GM12878 (cell line): Measurements from ENCODE around the gene MXI1. TPM values are rescaled to one million over a fixed set of nuclear protein-coding genes. Genes with fewer than 3 reads are reported as not detected.
A peak's percentile ranks its signal among the peaks of the same experiment; 100 is the strongest.

Experiments used
- BCL11A ChIP-seq: IDR thresholded peaks from 2 replicates; pipeline ENCODE4 v1.6.1; 2011; ENCODE audit warnings: low read depth, low read length
- CHD1 ChIP-seq: IDR thresholded peaks from 2 replicates; pipeline ENCODE4 v1.6.1; 2012; ENCODE audit warnings: low read depth, low read length, improper control_type of control experiment
- CHD4 ChIP-seq: fragments of 200-600 bp; sonication (generic); IDR thresholded peaks from 2 replicates; pipeline ENCODE4 v1.6.1; 2016; ENCODE audit warnings: mild to moderate bottlenecking
- EED ChIP-seq: sonication (generic); IDR thresholded peaks from 2 replicates; pipeline ENCODE4 v1.6.1; 2016; ENCODE audit warnings: antibody characterized with exemption, low read depth
- ESRRA ChIP-seq: IDR thresholded peaks from 2 replicates; pipeline ENCODE4 v1.6.1; 2012; ENCODE audit warnings: mild to moderate bottlenecking, low read length, improper control_type of control experiment
- FOS ChIP-seq: IDR thresholded peaks from 3 replicates; pipeline ENCODE4 v1.6.1; 2011; ENCODE audit warnings: borderline replicate concordance; ENCODE audit not compliant: insufficient read length; ENCODE audit errors: extremely low read depth
- FOXM1 ChIP-seq: IDR thresholded peaks from 2 replicates; pipeline ENCODE4 v1.6.1; 2012; ENCODE audit warnings: low read depth, mild to moderate bottlenecking, inconsistent platforms, low read length, moderate library complexity
- IRF5 ChIP-seq: fragments of 450-650 bp; IDR thresholded peaks from 2 replicates; pipeline ENCODE4 v1.6.1; 2017; ENCODE audit warnings: borderline replicate concordance
- KLF5 ChIP-seq: fragments of 450-650 bp; IDR thresholded peaks from 2 replicates; pipeline ENCODE4 v1.6.1; 2014; ENCODE audit warnings: mild to moderate bottlenecking; ENCODE audit not compliant: partially characterized antibody
- NR2C1 ChIP-seq: fragments of 450-650 bp; IDR thresholded peaks from 2 replicates; pipeline ENCODE4 v1.6.1; 2017; ENCODE audit warnings: antibody characterized with exemption, mild to moderate bottlenecking, moderate library complexity
- PAX8 ChIP-seq: fragments of 450-650 bp; IDR thresholded peaks from 2 replicates; pipeline ENCODE4 v1.6.1; 2017; ENCODE audit warnings: mild to moderate bottlenecking, moderate library complexity
- POLR2AphosphoS2 ChIP-seq: IDR thresholded peaks from 2 replicates; pipeline ENCODE4 v1.6.1; 2011; ENCODE audit warnings: low read depth, mild to moderate bottlenecking, low read length, improper control_type of control experiment, moderate library complexity
- SIX5 ChIP-seq: IDR thresholded peaks from 2 replicates; pipeline ENCODE4 v1.6.1; 2011; ENCODE audit warnings: mild to moderate bottlenecking, low read depth, low read length, moderate library complexity; ENCODE audit not compliant: severe bottlenecking
- SMC3 ChIP-seq: IDR thresholded peaks from 2 replicates; pipeline ENCODE4 v1.6.1; 2011; ENCODE audit warnings: low read length, improper control_type of control experiment, borderline replicate concordance
- STAT3 ChIP-seq: IDR thresholded peaks from 2 replicates; pipeline ENCODE4 v1.6.1; 2011; ENCODE audit warnings: low read depth, low read length, improper control_type of control experiment
- ZBED1 ChIP-seq: IDR thresholded peaks from 2 replicates; pipeline ENCODE4 v1.6.1; 2016; ENCODE audit warnings: borderline replicate concordance
- ZNF207 ChIP-seq: fragments of 450-650 bp; IDR thresholded peaks from 2 replicates; pipeline ENCODE4 v1.6.1; 2014; ENCODE audit warnings: antibody characterized with exemption, mild to moderate bottlenecking, borderline replicate concordance
- polyA plus RNA-seq, 11 experiments: library from polyadenylated mRNA; depleted of rRNA in 4 of 11; unstranded in 6 of 11; stranded (reverse) in 5 of 11; fragments of >200 nt; fragmentation: Nextera tagmentation in 4 of 11; fragmentation: Illumina TruSeq in 1 of 11; extraction: Ambion mirVana in 4 of 11; extraction: Trizol in 1 of 11; gene quantifications; 1 replicate in 1 of 11; 2 replicates in 10 of 11; pipeline versions ENCODE4 v1.2.1 to v1.2.3, GENCODE V29; 2011 to 2016; ENCODE audit warnings: inconsistent platforms in 2 of 11, missing spikeins in 2 of 11, low read depth in 1 of 11
- total RNA-seq, 4 experiments: library from RNA; depleted of rRNA in 3 of 4; stranded (reverse); fragments of >200 nt in 3 of 4; fragmentation: Illumina TruSeq in 1 of 4; extraction: Trizol in 1 of 4; gene quantifications; 2 replicates each; pipeline versions ENCODE4 v1.2.1 to v1.2.3, GENCODE V29; 2013 to 2021
- TF ChIP-seq, protein P1 (sequence below): fragments of 450-650 bp; IDR thresholded peaks from 2 replicates; pipeline ENCODE4 v1.6.1; 2017; ENCODE audit warnings: mild to moderate bottlenecking
- TF ChIP-seq, protein P2 (sequence below): IDR thresholded peaks from 2 replicates; pipeline ENCODE4 v1.6.1; 2012; ENCODE audit warnings: low read depth, low read length, improper control_type of control experiment
- TF ChIP-seq, protein P3 (sequence below): IDR thresholded peaks from 2 replicates; pipeline ENCODE4 v1.6.1; 2011; ENCODE audit warnings: mild to moderate bottlenecking, low read depth, low read length, moderate library complexity; ENCODE audit not compliant: insufficient replicate concordance
- TF ChIP-seq, protein P4 (sequence below): fragments of 450-650 bp; IDR thresholded peaks from 2 replicates; pipeline ENCODE4 v1.6.1; 2014; ENCODE audit warnings: mild to moderate bottlenecking

The MXI1 gene
- total and polyA plus RNA-seq, 10 of the 15 experiments (the other 5 are each of a cell fraction or from before 2014, with no cell fraction given) = 0.23 to 8.0 (median 0.41) TPM

DNA sequence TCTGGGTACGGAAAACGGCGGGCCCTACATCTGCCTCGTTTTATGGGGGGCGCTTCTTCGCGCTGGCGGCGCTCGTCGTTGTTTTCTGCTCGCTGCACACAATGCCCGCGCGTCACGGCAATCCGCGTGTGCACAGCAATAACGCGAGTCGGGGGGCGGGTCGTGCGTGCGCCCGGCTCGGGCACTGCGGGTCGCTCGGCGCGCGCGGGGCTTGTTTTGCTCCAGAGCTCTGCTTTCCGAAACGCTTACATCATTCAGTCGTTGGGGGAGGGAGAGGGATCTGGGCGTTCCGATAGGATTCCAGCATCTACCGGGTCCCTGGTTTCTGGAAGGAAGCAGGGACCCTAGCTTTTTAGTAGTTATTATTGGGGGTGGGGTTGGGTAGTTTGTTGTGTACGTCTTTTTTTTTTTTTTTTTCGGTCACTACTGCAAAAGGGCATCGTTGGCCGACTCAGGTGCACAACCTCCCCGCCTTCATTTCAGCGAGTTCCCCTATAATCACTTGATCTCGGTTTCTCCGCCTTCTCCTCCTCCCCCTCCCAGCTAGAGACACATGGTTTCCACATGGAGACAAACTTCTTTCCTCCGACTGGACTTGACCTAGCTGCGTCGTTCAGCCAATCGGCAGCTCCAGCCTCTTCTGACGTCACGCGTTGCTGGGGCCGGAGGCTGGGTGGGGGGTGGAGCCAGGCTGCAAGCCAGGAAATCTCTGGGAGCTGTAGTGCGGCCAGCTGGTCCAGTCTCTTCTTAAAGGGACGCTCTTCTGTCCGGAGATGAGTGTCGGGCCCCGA lies 3.5 kb downstream of the MXI1 start (continued):
- no peak for TF ChIP-seq IRF5
- no peak for TF ChIP-seq STAT3
- no peak for TF ChIP-seq CHD4
- no peak for TF ChIP-seq SMC3
- no peak for TF ChIP-seq BCL11A
- TF ChIP-seq FOS = peak; percentile 37
- 0 out of 2 replicates have a peak, but pooled peaks have one; percentile 42 for TF ChIP-seq ZNF207
- no peak for TF ChIP-seq POLR2AphosphoS2
- TF ChIP-seq, protein P1, sequence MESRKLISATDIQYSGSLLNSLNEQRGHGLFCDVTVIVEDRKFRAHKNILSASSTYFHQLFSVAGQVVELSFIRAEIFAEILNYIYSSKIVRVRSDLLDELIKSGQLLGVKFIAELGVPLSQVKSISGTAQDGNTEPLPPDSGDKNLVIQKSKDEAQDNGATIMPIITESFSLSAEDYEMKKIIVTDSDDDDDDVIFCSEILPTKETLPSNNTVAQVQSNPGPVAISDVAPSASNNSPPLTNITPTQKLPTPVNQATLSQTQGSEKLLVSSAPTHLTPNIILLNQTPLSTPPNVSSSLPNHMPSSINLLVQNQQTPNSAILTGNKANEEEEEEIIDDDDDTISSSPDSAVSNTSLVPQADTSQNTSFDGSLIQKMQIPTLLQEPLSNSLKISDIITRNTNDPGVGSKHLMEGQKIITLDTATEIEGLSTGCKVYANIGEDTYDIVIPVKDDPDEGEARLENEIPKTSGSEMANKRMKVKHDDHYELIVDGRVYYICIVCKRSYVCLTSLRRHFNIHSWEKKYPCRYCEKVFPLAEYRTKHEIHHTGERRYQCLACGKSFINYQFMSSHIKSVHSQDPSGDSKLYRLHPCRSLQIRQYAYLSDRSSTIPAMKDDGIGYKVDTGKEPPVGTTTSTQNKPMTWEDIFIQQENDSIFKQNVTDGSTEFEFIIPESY = no peak
- TF ChIP-seq SIX5 = peak; percentile 10
- no peak for TF ChIP-seq ESRRA
- 0 out of 2 replicates have a peak, but pooled peaks have one; percentile 15 for TF ChIP-seq EED
- TF ChIP-seq, protein P2, sequence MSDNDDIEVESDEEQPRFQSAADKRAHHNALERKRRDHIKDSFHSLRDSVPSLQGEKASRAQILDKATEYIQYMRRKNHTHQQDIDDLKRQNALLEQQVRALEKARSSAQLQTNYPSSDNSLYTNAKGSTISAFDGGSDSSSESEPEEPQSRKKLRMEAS = peak; percentile 87
- TF ChIP-seq ZBED1 = no peak
- TF ChIP-seq, protein P3, sequence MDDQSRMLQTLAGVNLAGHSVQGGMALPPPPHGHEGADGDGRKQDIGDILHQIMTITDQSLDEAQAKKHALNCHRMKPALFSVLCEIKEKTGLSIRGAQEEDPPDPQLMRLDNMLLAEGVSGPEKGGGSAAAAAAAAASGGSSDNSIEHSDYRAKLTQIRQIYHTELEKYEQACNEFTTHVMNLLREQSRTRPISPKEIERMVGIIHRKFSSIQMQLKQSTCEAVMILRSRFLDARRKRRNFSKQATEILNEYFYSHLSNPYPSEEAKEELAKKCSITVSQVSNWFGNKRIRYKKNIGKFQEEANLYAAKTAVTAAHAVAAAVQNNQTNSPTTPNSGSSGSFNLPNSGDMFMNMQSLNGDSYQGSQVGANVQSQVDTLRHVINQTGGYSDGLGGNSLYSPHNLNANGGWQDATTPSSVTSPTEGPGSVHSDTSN = no peak
- TF ChIP-seq CHD1 = no peak
- no peak for TF ChIP-seq FOXM1
- no peak for TF ChIP-seq NR2C1
- no peak for TF ChIP-seq PAX8
- TF ChIP-seq, protein P4, sequence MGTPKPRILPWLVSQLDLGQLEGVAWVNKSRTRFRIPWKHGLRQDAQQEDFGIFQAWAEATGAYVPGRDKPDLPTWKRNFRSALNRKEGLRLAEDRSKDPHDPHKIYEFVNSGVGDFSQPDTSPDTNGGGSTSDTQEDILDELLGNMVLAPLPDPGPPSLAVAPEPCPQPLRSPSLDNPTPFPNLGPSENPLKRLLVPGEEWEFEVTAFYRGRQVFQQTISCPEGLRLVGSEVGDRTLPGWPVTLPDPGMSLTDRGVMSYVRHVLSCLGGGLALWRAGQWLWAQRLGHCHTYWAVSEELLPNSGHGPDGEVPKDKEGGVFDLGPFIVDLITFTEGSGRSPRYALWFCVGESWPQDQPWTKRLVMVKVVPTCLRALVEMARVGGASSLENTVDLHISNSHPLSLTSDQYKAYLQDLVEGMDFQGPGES = peak; percentile 47; the same call in 1 of the 2 replicates
- no peak for TF ChIP-seq KLF5
